ENCODE data around the gene RBM10.

Gene RBM10

GRCh38 chrX:47146936-47147859 lies 2.2 kb downstream of the RBM10 start:
- DNase-seq: no peak

- DNase-seq: no peak
These were observed 3.9 kb downstream of the RBM10 start for GRCh38 chrX:47148946-47149345.

- DNase-seq: no peak
These were observed 6.4 kb downstream of the RBM10 start for GRCh38 chrX:47151435-47151834.

- no peak for DNase-seq
These were observed 11.8 kb downstream of the RBM10 start for GRCh38 chrX:47156611-47157520.

GRCh38 chrX:47158131-47158530 lies 13.1 kb downstream of the RBM10 start:
- DNase-seq: no peak

GRCh38 chrX:47158781-47159180 lies 13.8 kb downstream of the RBM10 start:
- DNase-seq: no peak

GRCh38 chrX:47160781-47161180 lies 15.8 kb downstream of the RBM10 start:
- no peak for DNase-seq

GRCh38 chrX:47162927-47163583 lies 18.0 kb downstream of the RBM10 start:
- no peak for DNase-seq

GRCh38 chrX:47164420-47164819 lies 19.4 kb downstream of the RBM10 start:
- DNase-seq: no peak

- DNase-seq: no peak
These were observed 21.1 kb downstream of the RBM10 start for GRCh38 chrX:47166126-47166525.

GRCh38 chrX:47168495-47169073 lies 23.6 kb downstream of the RBM10 start:
- no peak for DNase-seq

GRCh38 chrX:47169273-47169672 lies 24.3 kb downstream of the RBM10 start:
- no peak for DNase-seq

- no peak for DNase-seq
These were observed 24.9 kb downstream of the RBM10 start for GRCh38 chrX:47169726-47170515.

- DNase-seq: no peak
These were observed 26.1 kb downstream of the RBM10 start for GRCh38 chrX:47170861-47171692.

GRCh38 chrX:47171996-47172395 lies 27.0 kb downstream of the RBM10 start:
- no peak for DNase-seq

- no peak for DNase-seq
These were observed 27.5 kb downstream of the RBM10 start for GRCh38 chrX:47172549-47172948.

GRCh38 chrX:47172971-47173792 lies 28.2 kb downstream of the RBM10 start:
- DNase-seq: no peak

GRCh38 chrX:47174376-47174775 lies 29.4 kb downstream of the RBM10 start:
- no peak for DNase-seq

- DNase-seq: no peak
These were observed 30.0 kb downstream of the RBM10 start for GRCh38 chrX:47174846-47175587.

All from NCI-H1417 (cell line).